SU-DHL-6 (cell line): ENCODE measurements around the gene ESM1.
"Not testable (repeated sequence)": the region's sequence is repeated elsewhere in the genome, so short reads cannot be mapped to it uniquely, and the experiment has no call there.

ENCODE experiments used
- H2AFZ ChIP-seq: fragments of 200-600 bp; sonication (generic); 2 replicates; pipeline ENCODE4 v1.6.1; 2014; ENCODE audit warnings: low read depth, mild to moderate bottlenecking, moderate library complexity, mixed read lengths, antibody characterized with exemption, low read length; ENCODE audit not compliant: severe bottlenecking
- H3F3A ChIP-seq: fragments of 200-600 bp; shearing (Covaris generic); 2 replicates; pipeline ENCODE4 v1.6.0; 2016; ENCODE audit warnings: antibody characterized with exemption, mild to moderate bottlenecking; ENCODE audit not compliant: insufficient read depth
- H3K27ac ChIP-seq: fragments of 200-600 bp; sonication (generic); 2 replicates; pipeline ENCODE4 v1.5.1; 2016; ENCODE audit warnings: low read depth, mild to moderate bottlenecking, low read length, moderate library complexity, mixed read lengths
- H3K27me3 ChIP-seq: fragments of 200-600 bp; sonication (generic), shearing (Covaris generic); 2 replicates; pipeline ENCODE4 v1.6.0; 2014; ENCODE audit warnings: mild to moderate bottlenecking, low read length
- H3K36me3 ChIP-seq: fragments of 200-600 bp; sonication (generic); 2 replicates; pipeline ENCODE4 v1.6.1; 2014; ENCODE audit warnings: mild to moderate bottlenecking, low read length, mixed read lengths
- H3K4me2 ChIP-seq: fragments of 300-600, 200-600 bp; shearing (Covaris generic), sonication (generic); 2 replicates; pipeline ENCODE4 v1.6.0; 2014; ENCODE audit warnings: low read length, low read depth, mild to moderate bottlenecking; ENCODE audit not compliant: poor library complexity, severe bottlenecking
- H3K4me3 ChIP-seq: fragments of 200-600 bp; sonication (generic); 2 replicates; pipeline ENCODE4 v1.5.1; 2014; ENCODE audit warnings: antibody characterized with exemption, low read length, mild to moderate bottlenecking, mixed read lengths; ENCODE audit not compliant: insufficient read depth, poor library complexity, severe bottlenecking
- H3K79me2 ChIP-seq: fragments of 200-600 bp; sonication (generic); 2 replicates; pipeline ENCODE4 v1.6.1; 2014; ENCODE audit warnings: mild to moderate bottlenecking, low read length, moderate library complexity; ENCODE audit not compliant: insufficient read depth
- H3K9ac ChIP-seq: fragments of 200-600 bp; sonication (generic); 2 replicates; pipeline ENCODE4 v1.7.0; 2014; ENCODE audit warnings: mild to moderate bottlenecking, low read length
- H3K9me2 ChIP-seq: fragments of 200-600 bp; sonication (generic); replicated peaks from 2 replicates; pipeline ENCODE4 v1.6.1; 2014; ENCODE audit warnings: low read length; ENCODE audit not compliant: insufficient read depth
- H3K9me3 ChIP-seq: fragments of 200-600 bp; sonication (generic); 2 replicates; pipeline ENCODE4 v1.6.1; 2014; ENCODE audit warnings: low read length, mixed read lengths; ENCODE audit not compliant: insufficient read depth
- H4K20me1 ChIP-seq: fragments of 200-600 bp; sonication (generic); 2 replicates; pipeline ENCODE4 v1.6.1; 2014; ENCODE audit warnings: low read depth, mild to moderate bottlenecking, antibody characterized with exemption, low read length, moderate library complexity, mixed read lengths
- EZH2phosphoT487 ChIP-seq: fragments of 200-600 bp; sonication (generic), shearing (Covaris generic); conservative IDR thresholded peaks from 2 replicates; pipeline ENCODE4 v1.6.1; 2018; ENCODE audit warnings: mild to moderate bottlenecking, antibody characterized with exemption, low read length, moderate library complexity, mixed read lengths
- TF ChIP-seq, protein P1 (sequence below): fragments of 200-600 bp; sonication (generic); IDR thresholded peaks from one replicate; pipeline ENCODE4 v1.5.1; 2017; ENCODE audit warnings: antibody characterized with exemption, mild to moderate bottlenecking, low read length, moderate library complexity; ENCODE audit not compliant: insufficient read depth, poor library complexity, severe bottlenecking

Gene ESM1

GRCh38 chr5:55022450-55022849 lies 37.1 kb upstream of the ESM1 start:
- Histone ChIP-seq H3F3A (no peaks in the 10 kb centered on the region), H3K4me3 (no peak overlapping the region), H2AFZ (no peak overlapping the region), H3K9ac (no peak overlapping the region), H3K27me3 (no peaks in the 10 kb centered on the region), H3K9me3 (no peaks in the 10 kb centered on the region), H4K20me1 (no peaks in the 10 kb centered on the region), H3K79me2 (no peaks in the 10 kb centered on the region), H3K9me2 (no peaks in the 10 kb centered on the region), H3K36me3 (no peaks in the 10 kb centered on the region), H3K27ac (no peak overlapping the region), H3K4me2 (no peak overlapping the region)
- TF ChIP-seq EZH2phosphoT487, result no peak
- TF ChIP-seq, protein P1, sequence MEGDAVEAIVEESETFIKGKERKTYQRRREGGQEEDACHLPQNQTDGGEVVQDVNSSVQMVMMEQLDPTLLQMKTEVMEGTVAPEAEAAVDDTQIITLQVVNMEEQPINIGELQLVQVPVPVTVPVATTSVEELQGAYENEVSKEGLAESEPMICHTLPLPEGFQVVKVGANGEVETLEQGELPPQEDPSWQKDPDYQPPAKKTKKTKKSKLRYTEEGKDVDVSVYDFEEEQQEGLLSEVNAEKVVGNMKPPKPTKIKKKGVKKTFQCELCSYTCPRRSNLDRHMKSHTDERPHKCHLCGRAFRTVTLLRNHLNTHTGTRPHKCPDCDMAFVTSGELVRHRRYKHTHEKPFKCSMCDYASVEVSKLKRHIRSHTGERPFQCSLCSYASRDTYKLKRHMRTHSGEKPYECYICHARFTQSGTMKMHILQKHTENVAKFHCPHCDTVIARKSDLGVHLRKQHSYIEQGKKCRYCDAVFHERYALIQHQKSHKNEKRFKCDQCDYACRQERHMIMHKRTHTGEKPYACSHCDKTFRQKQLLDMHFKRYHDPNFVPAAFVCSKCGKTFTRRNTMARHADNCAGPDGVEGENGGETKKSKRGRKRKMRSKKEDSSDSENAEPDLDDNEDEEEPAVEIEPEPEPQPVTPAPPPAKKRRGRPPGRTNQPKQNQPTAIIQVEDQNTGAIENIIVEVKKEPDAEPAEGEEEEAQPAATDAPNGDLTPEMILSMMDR, result no peak

- Histone ChIP-seq H3K36me3 (no peaks in the 10 kb centered on the region), H3K27ac (no peak overlapping the region), H3K9me2 (no peaks in the 10 kb centered on the region), H3K27me3 (no peaks in the 10 kb centered on the region), H4K20me1 (no peaks in the 10 kb centered on the region), H2AFZ (no peak overlapping the region), H3K9me3 (no peaks in the 10 kb centered on the region), H3K4me2 (no peak overlapping the region), H3K9ac (no peak overlapping the region), H3F3A (no peaks in the 10 kb centered on the region), H3K4me3 (no peak overlapping the region), H3K79me2 (no peaks in the 10 kb centered on the region)
- TF ChIP-seq EZH2phosphoT487, result no peak
- TF ChIP-seq, protein P1, result no peak
Measured at GRCh38 chr5:55021821-55022220, 36.4 kb upstream of the ESM1 start.

- Histone ChIP-seq H3K4me3 (no peak overlapping the region), H3K9me3 (no peaks in the 10 kb centered on the region), H3K36me3 (no peaks in the 10 kb centered on the region), H3K4me2 (no peak overlapping the region), H3K9ac (no peak overlapping the region), H3K27ac (no peak overlapping the region), H3K9me2 (no peaks in the 10 kb centered on the region), H3F3A (no peaks in the 10 kb centered on the region), H2AFZ (no peak overlapping the region), H3K79me2 (no peaks in the 10 kb centered on the region), H3K27me3 (no peaks in the 10 kb centered on the region), H4K20me1 (no peaks in the 10 kb centered on the region)
- TF ChIP-seq, protein P1, result no peak
- no peak for TF ChIP-seq EZH2phosphoT487
Measured at GRCh38 chr5:55021410-55021809, 36.0 kb upstream of the ESM1 start.

DNA sequence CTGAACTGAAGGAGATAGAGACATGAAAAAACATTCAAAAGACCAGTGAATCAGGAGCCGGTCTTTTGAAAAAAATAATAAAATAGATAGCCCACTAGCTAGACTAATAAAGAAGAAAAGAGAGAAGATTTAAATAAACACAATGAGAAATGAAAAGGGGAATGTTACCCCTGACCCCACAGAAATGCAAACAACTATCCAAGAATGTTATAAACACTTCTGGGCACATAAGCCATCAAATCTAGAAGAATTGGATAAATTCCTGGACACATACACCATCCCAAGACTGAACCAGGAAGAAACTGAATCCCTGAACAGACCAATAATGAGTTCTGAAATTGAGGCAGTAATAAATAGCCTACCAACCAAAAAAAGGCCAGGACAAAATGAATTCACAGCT lies 24.8 kb upstream of the ESM1 start:
- not testable (repeated sequence) for H3F3A ChIP-seq, H3K4me2 ChIP-seq, H3K9ac ChIP-seq, H3K27ac ChIP-seq, H2AFZ ChIP-seq, H3K79me2 ChIP-seq, H3K9me2 ChIP-seq, H3K4me3 ChIP-seq, H3K27me3 ChIP-seq, H3K36me3 ChIP-seq, H3K9me3 ChIP-seq, H4K20me1 ChIP-seq
